ENCODE data around the gene IMPACT.

IMPACT gene

GRCh38 chr18:24479371-24479770 lies 52.9 kb downstream of the IMPACT start:
- DNase-seq (ENCODE audit: low spot score) = no peak

DNA sequence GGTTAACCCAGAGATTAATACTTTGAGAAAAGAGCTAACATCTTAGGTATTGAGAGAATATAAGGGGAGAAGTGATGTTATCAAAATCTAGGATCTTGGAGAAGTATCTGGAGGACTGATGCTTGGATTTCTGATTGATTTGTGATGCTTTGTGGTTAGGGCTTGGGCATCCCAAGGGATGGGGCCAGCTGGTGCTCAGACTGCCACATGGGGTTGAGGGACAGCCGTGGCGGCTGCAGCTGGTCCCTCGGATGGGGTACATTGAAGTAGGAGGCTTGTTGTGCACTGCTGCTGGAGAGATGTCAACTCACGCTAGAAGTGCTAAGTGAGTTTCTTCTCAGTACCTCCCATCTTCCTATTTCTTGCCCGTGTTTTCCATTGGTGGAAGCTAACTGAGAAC lies 56.4 kb downstream of the IMPACT start:
- DNase-seq (ENCODE audit: low spot score) = no peak

- DNase-seq (ENCODE audit: low spot score) = no peak
Observed at GRCh38 chr18:24485681-24486080, 59.2 kb downstream of the IMPACT start.

- no peak for DNase-seq (ENCODE audit: low spot score)
Observed at GRCh38 chr18:24486684-24487083, 60.2 kb downstream of the IMPACT start.

- no peak for DNase-seq (ENCODE audit: low spot score)
Observed at GRCh38 chr18:24488824-24489493, 62.5 kb downstream of the IMPACT start.

GRCh38 chr18:24490539-24490938 lies 64.1 kb downstream of the IMPACT start:
- no peak for DNase-seq (ENCODE audit: low spot score)

GRCh38 chr18:24491927-24492834 lies 65.7 kb downstream of the IMPACT start:
- no peak for DNase-seq (ENCODE audit: low spot score)

GRCh38 chr18:24494586-24494985 lies 68.1 kb downstream of the IMPACT start:
- DNase-seq (ENCODE audit: low spot score) = no peak

DNA sequence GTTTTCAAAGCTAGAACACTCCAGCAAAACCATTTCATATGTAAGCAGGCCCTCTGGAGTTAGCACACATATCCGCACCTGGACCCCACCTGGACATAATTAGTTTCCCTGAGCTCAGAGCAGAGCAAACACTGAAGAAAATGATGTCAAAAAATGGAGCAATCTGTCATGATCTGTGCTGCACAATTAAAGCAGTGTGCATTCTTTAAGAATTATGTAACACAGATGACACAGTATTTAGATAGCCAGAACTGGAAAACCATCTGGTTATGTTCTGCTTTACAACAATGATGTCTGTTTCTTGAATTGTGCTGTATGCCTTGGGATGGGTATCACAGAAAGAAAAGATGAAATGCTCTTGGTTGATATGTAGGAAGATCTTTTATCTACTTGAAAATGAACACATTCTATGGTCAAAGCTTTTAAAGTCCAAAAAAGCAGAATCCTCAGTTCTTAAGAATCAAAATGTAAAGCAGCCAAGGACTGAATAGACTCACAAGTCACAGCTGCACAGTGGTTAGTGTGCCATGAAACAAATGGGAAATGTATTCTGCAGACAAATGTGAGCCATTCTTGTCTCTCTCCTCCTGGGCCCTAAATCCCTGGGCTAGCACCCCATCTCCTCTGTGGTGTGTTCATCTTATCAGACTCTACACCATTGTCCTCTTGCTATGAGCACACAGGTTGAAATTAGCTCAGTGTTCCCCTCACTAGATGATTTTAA lies 70.7 kb downstream of the IMPACT start:
- DNase-seq (ENCODE audit: low spot score) = no peak

DNA sequence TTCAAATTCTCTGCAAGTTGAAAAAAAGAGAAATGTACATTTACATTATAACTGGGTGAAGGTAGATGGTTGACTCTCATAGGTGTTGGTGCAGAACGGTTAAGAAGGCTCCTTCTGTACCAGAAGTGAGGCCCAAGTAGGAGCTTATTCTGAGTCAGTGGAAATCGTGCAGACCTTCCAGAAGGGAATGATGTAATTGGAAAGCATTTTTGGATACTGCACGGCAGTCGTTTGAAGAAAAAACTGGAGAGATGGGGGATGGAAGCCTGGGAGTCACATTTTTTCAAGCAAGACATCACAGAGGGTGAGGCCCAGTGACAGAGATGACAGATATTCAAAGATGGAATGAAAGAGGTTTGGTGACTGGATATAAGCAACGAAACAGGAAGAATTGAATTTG lies 73.3 kb downstream of the IMPACT start:
- DNase-seq (ENCODE audit: low spot score) = no peak

DNA sequence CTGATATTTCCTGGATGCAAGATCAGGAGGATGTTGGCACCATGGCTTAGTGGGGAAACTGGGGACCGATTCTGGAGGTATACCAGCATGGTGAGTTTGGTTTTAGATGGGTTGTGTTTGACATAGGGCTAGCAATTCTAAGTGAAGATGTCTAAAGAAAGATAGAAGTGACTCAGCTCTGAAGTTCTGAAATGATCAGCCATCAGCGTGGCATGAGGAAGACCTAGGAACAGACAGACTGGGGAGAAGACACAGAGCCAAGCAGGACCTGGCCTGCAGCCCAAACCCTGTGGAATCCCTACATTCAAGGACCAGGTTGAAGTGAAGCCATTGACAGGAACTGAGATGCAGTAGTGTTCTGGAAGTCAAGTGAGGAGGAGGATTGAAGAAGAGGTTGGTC lies 73.7 kb downstream of the IMPACT start:
- no peak for DNase-seq (ENCODE audit: low spot score)

DNA sequence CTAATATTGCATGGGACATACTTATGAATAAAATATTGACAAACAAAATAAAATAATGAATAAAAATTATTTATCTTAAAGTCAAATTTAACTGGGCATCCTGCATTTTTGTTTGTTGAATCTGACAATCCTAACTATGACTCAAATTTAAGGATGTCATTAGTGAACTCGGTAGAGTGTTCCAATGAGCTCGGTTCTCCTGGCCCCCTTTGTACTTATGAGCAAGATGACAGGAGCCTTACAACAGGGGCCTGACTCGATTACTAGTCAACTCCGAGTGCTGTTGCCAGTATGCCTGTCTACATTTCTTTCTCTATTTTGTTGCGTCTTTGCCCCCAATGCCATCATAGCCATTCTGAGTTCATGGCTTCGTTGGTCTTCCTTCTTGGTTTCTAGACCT lies 74.3 kb downstream of the IMPACT start:
- DNase-seq (ENCODE audit: low spot score) = no peak

- DNase-seq (ENCODE audit: low spot score) = no peak
Observed at GRCh38 chr18:24502667-24503523, 76.4 kb downstream of the IMPACT start.
